HG02943 (cell line): ENCODE results near the gene HSF2BP.
"Not testable (repeated sequence)": the region's sequence is repeated elsewhere in the genome, so short reads cannot be mapped to it uniquely, and the experiment has no call there.

Experiments used
- ATAC-seq: cut with Tn5 transposase; IDR thresholded peaks from one replicate; pipeline ENCODE4 v1.9.1; 2021; ENCODE audit warnings: mild to moderate bottlenecking, low read depth, moderate library complexity; ENCODE audit not compliant: unreplicated experiment

HSF2BP gene

GRCh38 chr21:43653626-43654025 is 5.7 kb downstream of the HSF2BP start:
- no peak for ATAC-seq

GRCh38 chr21:43652616-43653015 is 6.7 kb downstream of the HSF2BP start:
- no peak for ATAC-seq

DNA sequence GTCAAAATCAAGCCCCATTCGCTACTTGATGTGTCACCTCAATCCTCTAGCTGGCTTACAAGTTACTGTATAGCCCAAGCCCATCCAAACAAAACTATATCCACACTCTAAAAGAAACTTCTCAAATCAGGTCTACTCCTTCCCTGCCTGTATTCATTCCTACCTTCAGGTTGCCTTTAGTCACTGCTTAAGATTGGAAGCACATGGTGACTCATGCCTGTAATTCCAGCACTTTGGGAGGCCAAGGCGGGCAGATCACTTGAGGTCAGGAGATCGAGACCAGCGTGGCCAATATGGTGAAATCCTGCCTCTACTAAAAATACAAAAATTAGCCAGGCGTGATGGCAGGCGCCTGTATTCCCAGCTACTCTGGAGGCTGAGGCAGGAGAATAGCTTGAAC is 7.4 kb downstream of the HSF2BP start:
- ATAC-seq: not testable (repeated sequence)

GRCh38 chr21:43648171-43648570 is 11.1 kb downstream of the HSF2BP start:
- ATAC-seq: no peak

GRCh38 chr21:43646550-43647260 is 12.6 kb downstream of the HSF2BP start:
- peak; percentile 66 for ATAC-seq

DNA sequence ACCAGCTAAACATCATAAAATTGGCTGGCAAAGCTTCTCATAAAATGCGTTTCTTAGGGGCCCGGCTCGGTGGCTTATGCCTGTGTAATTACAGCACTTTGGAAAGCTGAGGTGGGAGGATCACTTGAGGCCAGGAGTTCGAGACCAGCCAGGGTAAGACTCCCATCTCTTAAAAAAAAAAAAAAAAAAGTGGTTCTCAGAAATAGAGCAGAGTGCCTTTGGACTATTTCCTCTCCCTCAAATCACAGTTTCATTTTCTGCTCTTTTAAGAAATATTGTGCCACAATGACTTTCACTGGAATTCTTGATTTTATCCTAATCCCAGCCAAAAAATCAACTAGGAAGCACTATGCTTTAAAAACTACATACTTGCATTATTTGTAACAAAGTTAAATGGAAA is 13.3 kb downstream of the HSF2BP start:
- ATAC-seq: no peak

DNA sequence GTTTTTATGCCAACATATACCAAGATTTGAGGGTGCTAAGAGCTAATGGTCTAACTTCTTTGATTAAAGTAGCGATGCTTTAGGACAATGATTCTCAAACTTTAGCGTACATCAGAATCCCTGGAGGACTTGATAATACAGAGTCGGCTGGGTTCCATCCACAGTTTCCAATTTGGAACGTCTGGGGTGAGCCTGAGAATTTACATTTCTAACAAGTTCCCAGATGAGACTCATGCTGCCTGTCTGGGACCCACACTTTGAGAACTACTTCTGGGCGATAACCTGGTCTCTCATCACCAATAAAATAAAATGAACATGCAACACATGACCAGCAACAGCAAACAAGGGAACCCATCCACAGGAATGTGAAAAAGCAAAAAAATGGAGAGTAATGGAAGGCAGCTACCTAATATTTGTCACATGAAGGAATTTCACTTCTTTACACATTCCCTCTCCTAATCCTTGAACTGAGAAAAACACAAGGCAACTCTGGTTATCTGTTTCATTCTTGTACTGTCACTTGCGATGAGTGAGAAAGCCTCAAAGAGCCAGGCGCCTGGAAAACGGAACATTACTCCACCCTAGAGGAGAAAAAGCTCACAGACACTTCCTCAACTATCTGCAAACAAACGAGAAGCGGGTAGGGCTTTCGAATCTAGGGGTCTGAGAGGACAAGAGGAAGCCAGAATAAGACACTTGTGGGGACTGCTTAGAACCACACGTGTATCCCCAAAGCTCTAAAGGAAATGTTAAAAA is 14.0 kb downstream of the HSF2BP start:
- no peak for ATAC-seq

DNA sequence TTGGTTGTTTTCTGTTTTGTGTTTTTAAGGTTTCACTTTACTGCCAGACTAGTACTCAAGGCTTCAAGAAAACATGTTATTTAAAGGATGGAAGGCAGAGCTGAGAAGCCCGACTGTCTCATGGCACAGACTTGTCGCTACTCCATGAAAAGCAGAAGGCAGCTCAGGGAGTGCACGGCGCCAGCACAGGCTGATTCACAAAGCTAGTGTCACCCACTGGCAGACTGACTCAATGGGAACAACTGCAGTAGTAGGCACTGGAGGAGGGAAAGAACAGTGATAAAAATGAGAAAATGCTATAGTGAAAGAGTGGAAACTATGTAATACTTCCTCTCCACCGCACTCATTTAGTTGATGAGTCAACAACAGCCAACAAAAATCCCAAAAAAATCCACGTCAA is 14.7 kb downstream of the HSF2BP start:
- ATAC-seq: no peak

DNA sequence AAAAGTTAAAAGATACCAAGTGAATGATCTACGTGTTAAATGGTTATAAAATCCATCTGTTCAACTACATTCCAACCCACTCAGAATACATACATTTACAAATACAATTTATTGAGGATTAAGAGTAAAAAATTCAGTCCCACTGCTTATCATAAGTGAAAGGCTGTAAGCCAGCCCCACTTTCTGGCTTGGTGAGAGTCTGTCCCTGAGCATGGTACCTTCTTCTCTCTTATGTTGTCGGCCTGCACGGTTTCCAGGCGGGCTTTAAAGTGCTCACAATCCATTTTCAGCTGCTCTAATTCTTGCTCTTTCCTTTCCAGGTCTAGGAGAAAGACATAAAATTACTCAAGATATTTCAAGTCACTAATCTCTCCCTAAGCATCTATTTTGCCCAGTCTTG is 15.2 kb downstream of the HSF2BP start:
- ATAC-seq: no peak

GRCh38 chr21:43643193-43643592 is 16.1 kb downstream of the HSF2BP start:
- ATAC-seq: no peak

GRCh38 chr21:43640400-43640799 is 18.9 kb downstream of the HSF2BP start:
- ATAC-seq: no peak

- no peak for ATAC-seq
These were observed 19.6 kb downstream of the HSF2BP start for GRCh38 chr21:43639470-43640353.

DNA sequence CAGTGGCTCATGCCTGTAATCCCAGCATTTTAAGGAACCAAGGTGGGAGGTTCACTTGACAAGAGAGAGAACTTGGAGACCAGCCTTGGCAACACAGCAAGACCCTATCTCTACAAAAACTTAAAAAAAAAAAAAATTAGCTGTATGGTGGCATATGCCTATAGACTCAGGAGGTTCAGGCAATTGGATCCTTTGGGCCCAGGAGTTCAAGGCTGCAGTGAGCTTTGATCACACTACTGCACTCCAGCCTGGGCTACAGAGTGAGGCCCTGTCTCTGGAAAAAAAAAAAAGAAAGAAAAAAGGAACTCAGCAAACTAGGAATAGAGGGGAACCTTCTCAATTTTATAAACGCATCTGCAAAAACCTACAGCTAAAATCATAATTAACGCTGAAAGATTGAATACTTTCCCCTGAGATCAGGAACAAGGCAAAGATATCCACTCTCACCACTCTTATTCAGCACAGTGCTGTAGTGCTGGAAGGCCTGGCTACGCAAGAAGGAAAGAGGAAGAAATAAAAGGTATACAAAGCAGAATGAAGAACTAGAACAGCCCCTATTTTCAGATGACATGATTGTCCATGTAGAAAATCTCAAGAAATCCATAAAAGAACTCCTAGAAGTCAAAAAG is 21.6 kb downstream of the HSF2BP start:
- ATAC-seq: no peak

DNA sequence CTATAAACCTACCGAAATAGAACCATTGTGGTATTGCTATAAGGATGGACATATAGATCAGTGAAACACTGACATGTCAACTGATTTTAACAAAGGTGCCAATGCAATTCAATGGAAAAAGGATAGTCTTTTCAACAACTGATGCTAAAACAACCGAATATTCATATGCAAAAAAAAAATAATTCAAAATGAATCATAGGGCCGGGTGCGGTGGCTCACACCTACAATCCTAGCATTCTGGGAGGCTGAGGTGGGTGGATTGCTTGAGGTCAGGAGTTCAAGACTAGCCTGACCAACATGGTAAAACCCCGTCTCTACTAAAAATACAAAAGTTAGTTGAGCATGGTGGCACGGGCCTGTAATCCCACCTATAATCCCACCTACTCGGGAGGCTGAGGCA is 23.9 kb downstream of the HSF2BP start:
- ATAC-seq: no peak

DNA sequence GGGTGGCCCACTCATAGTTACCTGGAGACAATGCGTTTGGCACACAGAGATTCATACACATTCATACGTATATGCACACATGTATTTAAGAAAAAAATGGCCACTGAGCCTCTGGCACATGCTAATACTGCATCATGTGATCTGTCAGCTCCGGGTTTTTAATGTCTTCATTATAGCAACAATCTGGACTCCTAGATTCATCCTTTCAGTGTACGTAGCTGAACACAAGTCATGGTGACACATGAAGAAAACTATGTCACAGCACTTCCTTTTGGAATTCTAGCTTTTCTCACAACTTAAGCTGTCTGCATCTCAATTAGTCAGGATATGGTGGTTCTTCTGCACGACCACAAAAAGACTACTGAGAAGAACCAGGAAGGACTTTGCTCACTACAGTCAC is 24.7 kb downstream of the HSF2BP start:
- ATAC-seq: no peak

DNA sequence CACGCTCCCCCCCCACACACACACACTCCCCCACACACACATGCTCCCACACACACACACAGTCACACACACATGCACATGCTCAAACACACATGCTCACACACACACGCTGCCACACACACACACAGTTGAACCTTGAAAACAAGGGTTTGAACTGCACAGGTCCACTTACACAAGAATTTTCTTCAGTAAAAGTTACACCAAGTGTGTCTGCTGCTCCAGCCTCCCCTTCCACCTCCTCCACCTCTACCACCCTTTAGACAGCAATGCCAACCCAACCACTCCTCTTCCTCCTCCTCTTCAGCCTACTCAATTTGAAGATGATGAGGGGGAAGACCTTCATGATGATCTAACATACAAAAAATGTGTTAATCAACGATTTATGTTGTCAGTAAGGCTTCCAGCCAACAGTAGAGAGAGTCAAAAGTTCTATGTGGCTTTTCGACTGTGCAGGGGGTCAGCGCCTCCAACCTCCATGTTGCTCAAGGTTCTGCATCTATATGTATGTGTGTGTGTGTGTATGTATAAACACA is 26.8 kb downstream of the HSF2BP start:
- no peak for ATAC-seq

- ATAC-seq: no peak
These were observed 27.7 kb downstream of the HSF2BP start for GRCh38 chr21:43631411-43632107.

GRCh38 chr21:43627527-43627926 is 31.8 kb downstream of the HSF2BP start:
- ATAC-seq: no peak

DNA sequence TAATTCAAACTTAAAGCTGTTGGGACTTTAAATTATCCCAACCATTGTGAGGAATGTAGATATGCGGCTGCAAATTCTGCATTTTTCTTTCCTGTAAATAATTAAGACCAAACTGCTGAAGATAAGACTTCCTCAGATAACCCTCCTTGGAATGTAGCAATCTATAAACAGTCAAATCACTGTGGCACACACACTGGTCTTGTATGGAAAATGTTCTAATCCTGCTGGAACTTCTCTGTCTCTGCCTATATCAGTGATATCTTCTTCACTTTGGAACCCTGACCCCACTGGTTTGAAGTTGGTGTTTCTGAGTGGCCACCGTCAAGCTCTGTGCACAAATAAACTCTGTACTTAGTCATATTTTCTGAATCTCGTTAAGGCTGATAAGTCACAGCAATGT is 32.9 kb downstream of the HSF2BP start:
- ATAC-seq: no peak

DNA sequence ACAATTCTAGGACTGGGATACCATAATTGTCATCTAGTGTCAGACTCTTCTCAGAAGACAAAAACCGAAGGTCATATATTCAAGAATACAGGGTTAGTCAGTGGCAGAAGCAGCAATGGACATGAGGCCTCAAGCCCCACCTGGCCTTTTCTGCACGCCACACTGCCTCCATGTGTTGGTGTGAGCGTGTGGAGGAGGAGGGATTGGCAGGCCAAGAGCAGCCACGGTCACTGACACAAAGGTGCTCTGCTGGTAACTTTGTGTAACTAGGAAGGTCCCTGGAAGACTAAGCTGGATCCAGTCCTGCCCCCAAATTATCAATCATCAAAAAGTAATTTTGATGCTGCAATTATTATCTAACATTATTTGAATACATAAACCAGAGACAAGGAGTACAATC is 34.9 kb downstream of the HSF2BP start:
- no peak for ATAC-seq
